ENCODE measurements around the gene CAMTA1. TPM values are rescaled to one million over a fixed set of nuclear protein-coding genes. Genes with fewer than 3 reads are reported as not detected.

Gene CAMTA1
- total RNA-seq, 1 donor from 2014 or later = 79.3 TPM

DNA sequence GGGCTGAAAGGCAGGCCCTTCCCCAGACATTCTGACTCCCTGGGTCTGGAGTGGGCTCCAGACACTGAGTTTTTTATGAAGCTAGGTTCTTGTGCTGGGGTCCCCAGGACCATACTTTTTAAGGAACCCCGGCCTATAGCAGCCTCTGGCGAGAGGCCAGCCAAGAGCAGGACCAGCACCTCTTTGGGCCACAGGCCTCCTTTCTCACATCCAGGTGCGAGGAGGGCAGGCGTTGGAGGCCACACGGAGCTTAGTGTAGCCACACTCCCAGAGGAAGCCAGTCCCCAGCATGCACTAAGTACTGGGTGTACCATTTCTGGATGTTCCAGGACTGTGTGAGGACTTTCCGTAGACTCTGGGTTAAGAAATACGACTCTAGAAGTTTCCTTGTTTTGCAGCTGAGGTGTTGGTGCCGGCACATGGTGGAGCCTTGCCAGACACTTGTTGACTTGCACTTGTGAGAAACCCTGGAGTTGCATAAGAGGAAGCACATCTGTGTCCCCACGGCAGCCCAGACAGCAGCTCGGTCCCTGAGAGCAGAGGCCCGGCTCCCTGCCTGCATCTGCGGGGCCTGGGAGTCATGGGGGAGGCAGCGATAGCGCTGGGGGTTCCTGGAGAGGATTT is 863.6 kb downstream of the CAMTA1 start:
- peak; percentile 40 for DNase-seq (ENCODE audit: low read depth)

DNA sequence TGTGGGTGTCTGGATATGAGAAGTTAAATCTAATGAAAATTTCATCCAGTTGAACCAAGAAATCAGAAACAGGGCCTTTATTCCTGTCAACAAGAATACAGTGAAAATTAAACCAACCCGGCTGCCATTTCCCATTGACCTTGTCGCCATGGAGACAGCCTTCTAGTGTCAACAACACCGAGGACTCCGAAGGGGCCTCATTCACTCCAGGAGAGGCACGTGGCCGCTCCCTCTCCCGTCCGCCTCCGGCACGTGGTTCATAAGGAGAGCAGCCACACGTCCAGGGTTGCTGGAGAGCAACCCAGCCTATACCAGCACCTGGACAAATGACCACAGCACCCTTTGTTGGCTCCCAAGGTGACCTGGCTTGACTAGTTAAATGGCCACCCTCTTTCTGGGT is 865.5 kb downstream of the CAMTA1 start:
- DNase-seq (ENCODE audit: low read depth) = peak; percentile 19

GRCh38 chr1:7651203-7651602 is 865.9 kb downstream of the CAMTA1 start:
- no peak for DNase-seq (ENCODE audit: low read depth)

DNA sequence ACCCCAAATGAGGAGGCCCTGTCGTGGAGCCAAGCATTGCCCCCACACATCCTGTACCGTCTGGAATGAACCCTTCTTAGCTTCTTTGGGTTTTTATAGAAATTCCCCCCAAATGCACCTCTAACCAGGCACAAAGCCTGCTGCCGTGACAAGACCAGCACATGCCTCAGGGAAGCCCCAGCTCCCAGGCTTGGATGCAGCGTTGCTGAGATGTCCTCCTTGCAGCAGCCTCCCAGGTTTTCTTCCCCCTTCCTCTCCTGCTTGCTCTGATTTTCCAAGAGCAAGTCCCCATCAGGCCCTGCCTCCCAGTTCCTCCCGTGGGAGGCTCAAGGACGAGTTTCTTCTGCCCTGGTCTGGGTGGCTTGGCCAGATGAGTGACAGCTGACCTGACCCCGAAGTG is 866.8 kb downstream of the CAMTA1 start:
- DNase-seq (ENCODE audit: low read depth) = no peak

GRCh38 chr1:7652515-7653098 is 867.4 kb downstream of the CAMTA1 start:
- DNase-seq (ENCODE audit: low read depth) = no peak

GRCh38 chr1:7654725-7655124 is 869.5 kb downstream of the CAMTA1 start:
- DNase-seq (ENCODE audit: low read depth) = no peak

DNA sequence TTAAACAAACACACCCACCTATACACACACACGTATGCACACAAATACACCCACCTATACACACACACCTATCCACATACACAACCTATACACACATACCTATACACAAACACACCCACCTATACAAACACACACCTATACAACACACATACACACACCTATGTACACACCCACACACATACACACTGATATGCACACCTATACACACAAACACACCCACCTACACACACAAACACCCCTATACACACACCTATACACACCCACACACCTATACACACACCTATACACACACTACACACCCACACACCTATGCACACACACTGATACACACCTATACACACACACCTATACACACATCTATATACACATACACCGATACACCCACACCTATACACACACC is 870.1 kb downstream of the CAMTA1 start:
- no peak for DNase-seq (ENCODE audit: low read depth)

- no peak for DNase-seq (ENCODE audit: low read depth)
Observed at GRCh38 chr1:7656557-7657215, 871.4 kb downstream of the CAMTA1 start.

GRCh38 chr1:7657287-7658016 is 872.2 kb downstream of the CAMTA1 start:
- no peak for DNase-seq (ENCODE audit: low read depth)

DNA sequence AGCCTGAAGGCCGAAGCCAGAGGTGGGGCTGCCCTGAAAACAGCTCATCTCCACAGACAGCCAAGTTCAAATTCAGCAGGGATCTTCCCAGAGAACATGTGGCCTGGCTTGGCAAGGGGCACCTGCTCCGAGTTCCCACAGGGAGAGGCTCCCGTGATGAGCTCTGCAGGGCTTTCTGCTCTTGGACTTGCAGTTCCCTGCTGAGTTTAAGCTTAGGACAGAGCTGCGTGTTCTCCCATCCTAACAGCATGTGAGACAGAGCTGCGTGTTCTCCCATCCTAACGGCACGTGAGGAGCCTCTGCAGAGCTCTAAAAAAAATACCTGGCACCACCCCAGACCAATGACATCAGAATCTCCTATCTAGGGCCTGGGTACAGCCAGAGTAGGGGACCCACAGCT is 872.8 kb downstream of the CAMTA1 start:
- no peak for DNase-seq (ENCODE audit: low read depth)

DNA sequence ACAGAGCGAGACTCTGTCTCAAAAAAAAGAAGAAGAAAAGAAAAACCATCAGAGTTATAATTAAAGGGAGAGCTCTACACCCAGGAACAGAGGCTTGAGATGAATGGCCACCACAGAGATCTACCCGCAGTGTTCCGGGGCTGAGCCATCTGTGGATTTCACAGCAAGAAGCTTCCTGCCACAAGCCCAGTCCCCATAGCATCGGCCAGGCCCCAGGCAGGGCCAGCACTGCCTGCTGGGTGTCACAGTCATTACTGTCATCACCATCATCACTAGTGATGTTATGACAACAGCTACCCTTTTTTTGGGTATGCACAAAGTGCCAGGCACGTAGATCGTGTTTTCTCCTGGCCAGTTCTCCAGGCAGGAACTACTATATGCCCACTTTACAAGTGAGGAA is 874.3 kb downstream of the CAMTA1 start:
- DNase-seq (ENCODE audit: low read depth) = no peak

- DNase-seq (ENCODE audit: low read depth) = no peak
Observed at GRCh38 chr1:7663451-7664146, 878.3 kb downstream of the CAMTA1 start.

DNA sequence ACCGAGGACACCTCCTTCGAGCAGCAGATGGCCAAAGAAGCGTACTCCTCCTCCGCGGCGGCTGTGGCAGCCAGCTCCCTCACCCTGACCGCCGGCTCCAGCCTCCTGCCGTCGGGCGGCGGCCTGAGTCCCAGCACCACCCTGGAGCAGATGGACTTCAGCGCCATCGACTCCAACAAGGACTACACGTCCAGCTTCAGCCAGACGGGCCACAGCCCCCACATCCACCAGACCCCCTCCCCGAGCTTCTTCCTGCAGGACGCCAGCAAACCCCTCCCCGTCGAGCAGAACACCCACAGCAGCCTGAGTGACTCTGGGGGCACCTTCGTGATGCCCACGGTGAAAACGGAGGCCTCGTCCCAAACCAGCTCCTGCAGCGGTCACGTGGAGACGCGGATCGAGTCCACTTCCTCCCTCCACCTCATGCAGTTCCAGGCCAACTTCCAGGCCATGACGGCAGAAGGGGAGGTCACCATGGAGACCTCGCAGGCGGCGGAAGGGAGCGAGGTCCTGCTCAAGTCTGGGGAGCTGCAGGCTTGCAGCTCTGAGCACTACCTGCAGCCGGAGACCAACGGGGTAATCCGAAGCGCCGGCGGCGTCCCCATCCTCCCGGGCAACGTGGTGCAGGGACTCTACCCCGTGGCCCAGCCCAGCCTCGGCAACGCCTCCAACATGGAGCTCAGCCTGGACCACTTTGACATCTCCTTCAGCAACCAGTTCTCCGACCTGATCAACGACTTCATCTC is 879.1 kb downstream of the CAMTA1 start:
- DNase-seq (ENCODE audit: low read depth) = no peak

GRCh38 chr1:7664893-7665250 is 879.6 kb downstream of the CAMTA1 start:
- DNase-seq (ENCODE audit: low read depth) = no peak

DNA sequence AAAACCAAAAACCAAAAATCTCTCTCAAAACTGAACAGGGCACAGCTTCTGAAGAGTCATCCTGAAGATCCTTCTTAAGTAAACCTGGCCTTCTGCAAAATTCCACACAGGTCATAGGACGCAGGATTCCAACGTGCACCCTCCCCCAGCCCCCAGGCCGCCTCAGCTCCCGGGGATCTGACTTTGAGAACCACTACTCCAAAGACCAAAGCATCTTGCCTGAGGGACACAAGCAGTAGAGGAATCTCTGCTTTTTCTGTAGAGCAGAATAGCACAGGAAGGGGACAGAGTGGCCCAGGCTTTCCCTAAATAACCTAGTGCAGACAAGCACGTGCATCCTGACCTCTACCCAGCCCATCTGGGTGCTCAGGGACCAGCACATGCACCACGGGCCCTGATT is 881.0 kb downstream of the CAMTA1 start:
- DNase-seq (ENCODE audit: low read depth) = no peak

- DNase-seq (ENCODE audit: low read depth) = no peak
Observed at GRCh38 chr1:7667159-7667558, 881.9 kb downstream of the CAMTA1 start.

DNA sequence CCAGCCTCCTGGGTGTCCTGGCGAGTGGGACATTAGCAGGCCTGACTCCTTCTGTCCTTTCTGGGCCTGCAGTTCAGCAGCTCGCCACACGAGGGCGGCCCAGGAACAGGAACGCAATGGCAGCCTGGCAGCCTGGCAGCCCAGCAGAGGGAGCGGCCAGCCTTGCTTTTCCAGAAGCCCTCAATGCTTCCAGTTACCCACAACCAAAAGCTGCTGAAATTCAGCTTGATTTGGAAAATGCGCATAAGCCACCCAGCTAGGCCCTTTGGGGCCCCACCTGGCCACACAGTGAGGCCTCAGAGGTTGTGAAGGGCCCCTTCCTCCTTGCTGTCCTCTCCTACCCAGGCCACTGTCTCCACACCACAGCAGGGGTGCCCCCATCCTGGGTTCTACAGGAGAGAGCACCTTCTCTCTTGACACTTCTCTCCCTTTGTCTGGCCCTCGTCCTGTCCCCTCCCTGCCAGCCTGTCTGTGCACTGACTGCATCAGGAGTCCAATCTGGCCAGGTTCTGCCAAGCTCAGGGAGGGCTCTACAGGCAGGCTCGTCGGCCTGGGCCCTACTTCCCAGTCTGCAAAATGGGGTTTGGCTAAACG is 882.5 kb downstream of the CAMTA1 start:
- peak; percentile 50 for DNase-seq (ENCODE audit: low read depth)

DNA sequence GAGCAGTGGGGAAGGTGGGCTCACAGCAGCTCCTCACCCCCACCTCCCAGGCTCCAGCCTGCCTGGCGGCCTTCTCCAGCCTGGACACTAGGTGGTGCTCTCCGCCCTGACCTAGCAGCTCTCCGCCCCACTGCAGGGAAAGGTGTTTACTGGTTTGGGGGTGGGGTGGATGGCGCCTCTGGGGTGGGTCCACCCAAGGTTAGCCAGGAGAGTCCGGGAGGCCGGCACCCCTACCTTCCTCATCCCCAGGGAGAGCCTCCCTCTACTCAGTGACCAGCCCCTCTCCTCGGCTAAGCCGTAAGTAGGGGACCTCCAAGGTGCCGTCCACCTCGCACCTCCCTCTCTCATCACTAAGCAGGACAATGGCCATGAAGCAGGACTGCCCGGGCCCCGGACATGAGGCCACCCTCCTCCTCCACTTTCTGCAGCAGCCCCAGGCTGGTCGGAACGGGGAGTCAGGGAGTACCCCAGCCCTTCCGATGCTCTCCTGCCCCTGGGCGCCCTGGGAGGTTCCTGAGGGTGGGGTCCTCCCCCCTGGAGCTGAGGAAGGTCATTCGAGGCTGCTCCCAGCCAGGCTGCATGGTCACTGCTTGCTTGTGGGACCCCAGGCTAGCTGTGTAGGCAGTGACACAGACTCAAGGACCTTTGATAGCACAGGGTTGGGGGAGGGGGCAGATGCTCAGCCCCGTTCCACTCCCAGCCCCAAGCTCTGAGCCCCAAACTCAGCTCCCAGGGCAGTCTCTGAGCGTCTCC is 884.5 kb downstream of the CAMTA1 start:
- DNase-seq (ENCODE audit: low read depth) = peak; percentile 21

DNA sequence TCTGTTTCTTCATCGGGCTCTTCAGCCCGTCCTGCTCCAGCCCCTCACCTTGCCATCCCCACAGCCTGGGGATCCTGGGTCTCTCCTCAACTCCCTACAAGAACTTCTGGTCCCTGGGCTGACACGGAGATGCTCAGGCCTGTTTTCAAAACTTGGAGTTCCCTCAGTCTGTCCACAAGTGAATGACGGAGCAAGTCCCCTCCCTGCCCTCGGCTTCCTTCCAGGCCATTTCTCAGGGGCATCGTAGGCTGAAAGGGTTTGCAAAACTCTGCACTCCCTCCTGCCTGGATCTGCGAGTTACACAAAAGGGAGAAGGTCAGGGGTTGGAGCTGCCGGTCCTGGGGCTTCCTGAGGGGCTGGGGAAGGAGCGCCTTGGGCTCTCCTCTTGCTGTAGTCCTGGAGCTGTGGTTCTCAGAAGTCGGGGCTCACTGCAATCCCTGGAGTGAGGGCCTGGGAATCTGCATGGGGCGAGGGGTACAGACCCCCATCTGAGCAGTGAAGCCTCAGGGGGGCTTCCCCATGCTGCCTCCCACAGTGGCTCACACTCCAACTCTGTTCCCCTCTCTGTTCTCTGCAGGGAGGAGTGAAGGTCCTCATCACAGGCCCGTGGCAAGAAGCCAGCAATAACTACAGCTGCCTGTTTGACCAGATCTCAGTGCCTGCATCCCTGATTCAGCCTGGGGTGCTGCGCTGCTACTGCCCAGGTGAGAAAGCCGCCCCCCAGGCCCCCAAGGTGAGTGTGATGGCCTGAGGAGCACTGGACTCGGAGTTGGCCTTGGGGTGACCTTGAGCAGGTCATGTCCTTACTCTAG is 885.3 kb downstream of the CAMTA1 start:
- DNase-seq (ENCODE audit: low read depth) = no peak

DNA sequence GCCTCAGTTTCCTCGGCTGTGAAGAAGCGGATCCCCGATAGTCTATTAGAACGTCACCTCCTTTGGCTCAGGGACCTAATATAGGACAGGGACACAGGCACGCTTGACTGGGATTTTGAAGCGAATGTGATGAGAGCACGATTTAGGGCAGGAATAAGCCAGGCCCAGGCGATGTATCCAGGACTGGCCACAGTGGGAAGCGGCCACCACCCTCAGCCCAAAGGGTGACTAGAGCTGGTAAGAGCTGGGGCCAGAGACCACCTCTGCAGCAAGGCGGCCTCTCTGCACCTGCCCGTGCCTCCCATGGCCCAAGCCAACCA is 885.9 kb downstream of the CAMTA1 start:
- no peak for DNase-seq (ENCODE audit: low read depth)
